ENCODE measurements around the gene DOCK4.

DOCK4 gene

GRCh38 chr7:112147793-112148361 lies 58.3 kb downstream of the DOCK4 start:
- peaks cover 26% of the 10 kb centered on the region for H3K4me1 Mint-ChIP-seq
- TF ChIP-seq CTCF (IDR thresholded peaks at IDR 0.05; ENCODE audit: unreplicated experiment in 3 of 3): peak in 1 of 3 experiments; percentile 14
- H3K36me3 Mint-ChIP-seq (ENCODE audit: low read depth): no peaks in the 10 kb centered on the region
- no peaks in the 10 kb centered on the region for H3K9me3 Mint-ChIP-seq
- H3K4me3 Mint-ChIP-seq: peak overlapping the region in 1 of 3 experiments; percentile 1
- peaks cover 3% of the 10 kb centered on the region for H3K27me3 Mint-ChIP-seq (ENCODE audit: low read depth)
- H3K27ac Mint-ChIP-seq: peak overlapping the region; percentile 30 to 76 (median 73)

- peaks cover 32% of the 10 kb centered on the region for H3K4me1 Mint-ChIP-seq
- H3K27ac Mint-ChIP-seq: no peak overlapping the region
- H3K36me3 Mint-ChIP-seq (ENCODE audit: low read depth): no peaks in the 10 kb centered on the region
- H3K9me3 Mint-ChIP-seq: no peaks in the 10 kb centered on the region
- no peak overlapping the region for H3K4me3 Mint-ChIP-seq
- H3K27me3 Mint-ChIP-seq (ENCODE audit: low read depth): no peaks in the 10 kb centered on the region
- no peak for TF ChIP-seq CTCF (IDR thresholded peaks at IDR 0.05; ENCODE audit: unreplicated experiment in 3 of 3)
These were observed 61.0 kb downstream of the DOCK4 start for GRCh38 chr7:112145206-112145605.

GRCh38 chr7:112144284-112145059 lies 61.7 kb downstream of the DOCK4 start:
- peaks cover 35% of the 10 kb centered on the region for H3K4me1 Mint-ChIP-seq
- no peak for TF ChIP-seq CTCF (IDR thresholded peaks at IDR 0.05; ENCODE audit: unreplicated experiment in 3 of 3)
- no peak overlapping the region for H3K27ac Mint-ChIP-seq
- H3K4me3 Mint-ChIP-seq: no peak overlapping the region
- H3K27me3 Mint-ChIP-seq (ENCODE audit: low read depth): no peaks in the 10 kb centered on the region
- H3K9me3 Mint-ChIP-seq: no peaks in the 10 kb centered on the region
- no peaks in the 10 kb centered on the region for H3K36me3 Mint-ChIP-seq (ENCODE audit: low read depth)

GRCh38 chr7:112143582-112143981 lies 62.6 kb downstream of the DOCK4 start:
- H3K27me3 Mint-ChIP-seq (ENCODE audit: low read depth): no peaks in the 10 kb centered on the region
- peaks cover 31% of the 10 kb centered on the region for H3K4me1 Mint-ChIP-seq
- H3K9me3 Mint-ChIP-seq: no peaks in the 10 kb centered on the region
- TF ChIP-seq CTCF (IDR thresholded peaks at IDR 0.05; ENCODE audit: unreplicated experiment in 3 of 3): no peak
- no peaks in the 10 kb centered on the region for H3K36me3 Mint-ChIP-seq (ENCODE audit: low read depth)
- H3K27ac Mint-ChIP-seq: no peak overlapping the region
- H3K4me3 Mint-ChIP-seq: no peak overlapping the region

GRCh38 chr7:112143136-112143535 lies 63.1 kb downstream of the DOCK4 start:
- Mint-ChIP-seq H3K27ac (no peak overlapping the region), H3K36me3 (ENCODE audit: low read depth) (no peaks in the 10 kb centered on the region), H3K9me3 (no peaks in the 10 kb centered on the region), H3K4me3 (no peak overlapping the region), H3K27me3 (ENCODE audit: low read depth) (no peaks in the 10 kb centered on the region), H3K4me1 (peaks cover 28% of the 10 kb centered on the region)
- no peak for TF ChIP-seq CTCF (IDR thresholded peaks at IDR 0.05; ENCODE audit: unreplicated experiment in 3 of 3)

GRCh38 chr7:112140600-112140999 lies 65.6 kb downstream of the DOCK4 start:
- H3K27me3 Mint-ChIP-seq (ENCODE audit: low read depth): no peaks in the 10 kb centered on the region
- H3K4me1 Mint-ChIP-seq: peaks cover 22% of the 10 kb centered on the region
- no peak overlapping the region for H3K27ac Mint-ChIP-seq
- no peaks in the 10 kb centered on the region for H3K9me3 Mint-ChIP-seq
- no peak for TF ChIP-seq CTCF (IDR thresholded peaks at IDR 0.05; ENCODE audit: unreplicated experiment in 3 of 3)
- no peaks in the 10 kb centered on the region for H3K36me3 Mint-ChIP-seq (ENCODE audit: low read depth)
- no peak overlapping the region for H3K4me3 Mint-ChIP-seq
